Esophagus muscularis mucosa (tissue), 4 donors: ENCODE data around the gene MYO9B. TPM values are rescaled to one million over a fixed set of nuclear protein-coding genes. Genes with fewer than 3 reads are reported as not detected.

ENCODE experiments used
- DNase-seq: peaks from one replicate; pipeline ENCODE4 v3.0.0-alpha.2; 2017; ENCODE audit errors: extremely low spot score
- H3K27ac ChIP-seq, 4 donors: fragments of 200-600 bp; sonication (generic); replicated peaks in 1 of 4; 1 replicate in 3 of 4; 2 replicates in 1 of 4; pipeline ENCODE4 v1.5.1; 2016 to 2019; ENCODE audit warnings: mild to moderate bottlenecking in 1 of 4
- H3K27me3 ChIP-seq, 4 donors: fragments of 200-600 bp; sonication (generic); one replicate each; pipeline versions ENCODE4 v1.5.1 to v1.6.0; 2016 to 2019
- H3K36me3 ChIP-seq, 4 donors: fragments of 200-600 bp; sonication (generic); one replicate each; pipeline ENCODE4 v1.5.1; 2016 to 2019
- H3K4me1 ChIP-seq, 4 donors: fragments of 200-600 bp; sonication (generic); one replicate each; pipeline ENCODE4 v1.5.1; 2016 to 2019
- H3K4me3 ChIP-seq, 4 donors: fragments of 200-600 bp; sonication (generic); 1 replicate in 2 of 4; 2 replicates in 2 of 4; pipeline ENCODE4 v1.5.1; 2016 to 2019; ENCODE audit warnings: mild to moderate bottlenecking in 4 of 4, moderate library complexity in 1 of 4
- H3K9me3 ChIP-seq, 4 donors: fragments of 200-600 bp; sonication (generic); 1 replicate in 3 of 4; 2 replicates in 1 of 4; pipeline ENCODE4 v1.5.1; 2016 to 2019
- CTCF ChIP-seq, 3 experiments: fragments of 200-600 bp in 2 of 3; fragments of 450-650 bp in 1 of 3; sonication (generic) in 2 of 3; IDR thresholded peaks; one replicate each; pipeline ENCODE4 v1.5.1; 2017 to 2019; ENCODE audit warnings: antibody characterized with exemption in 3 of 3, mild to moderate bottlenecking in 2 of 3, moderate library complexity in 1 of 3
- EP300 ChIP-seq: sonication (generic); formaldehyde crosslinking; IDR thresholded peaks from one replicate; pipeline ENCODE4 v1.6.1; 2017; ENCODE audit warnings: antibody characterized with exemption
- POLR2A ChIP-seq: fragments of 450-650 bp; IDR thresholded peaks from one replicate; pipeline ENCODE4 v1.6.1; 2017; ENCODE audit warnings: antibody characterized with exemption, moderate library complexity, mild to moderate bottlenecking, low read depth
- POLR2AphosphoS5 ChIP-seq, 2 donors: sonication (generic); formaldehyde crosslinking; IDR thresholded peaks; one replicate each; pipeline ENCODE4 v1.6.1; 2017; ENCODE audit warnings: antibody characterized with exemption in 2 of 2
- WGBS: methylation state at CpG from one replicate; pipeline ENCODE4 v1.1.5; 2018; 5-methylcytosine and 5-hydroxymethylcytosine counted together
- intact Hi-C: fragments of 100-400 bp; cut with DNase I; formaldehyde crosslinking; loops from one replicate; pipeline ENCODE4 v1.15.1; 2023
- total RNA-seq, 4 donors: library from RNA; depleted of rRNA; stranded (reverse); fragments of >200 nt; gene quantifications; one replicate each; pipeline versions ENCODE4 v1.1.0 to v1.2.1, GENCODE V29; 2016

MYO9B gene
- total RNA-seq, 4 donors from 2014 or later, result 52.6 to 73.3 (median 57.7) TPM

GRCh38 chr19:17240826-17241399, 165.3 kb downstream of the MYO9B start:
- WGBS, result 97% methylated on average over 6 of the region's 6 CpGs
- no peaks in the 10 kb centered on the region for H3K27me3 ChIP-seq
- peak overlapping the region; percentile 82 to 90 (median 87) for H3K27ac ChIP-seq
- no peak overlapping the region for H3K4me3 ChIP-seq
- TF ChIP-seq CTCF (IDR thresholded peaks at IDR 0.05), result no peak
- no peak for TF ChIP-seq POLR2AphosphoS5 (IDR thresholded peaks at IDR 0.05)
- no peak for TF ChIP-seq POLR2A
- TF ChIP-seq EP300, result no peak
- H3K36me3 ChIP-seq, result peaks cover 4 to 36% (median 31%) of the 10 kb centered on the region in 4 donors
- intact Hi-C loops, result no loop called here
- H3K4me1 ChIP-seq, result peaks cover 36 to 71% (median 51%) of the 10 kb centered on the region in 4 donors
- H3K9me3 ChIP-seq, result no peaks in the 10 kb centered on the region
- no peak for DNase-seq

- intact Hi-C loops, result no loop called here
- peaks cover 4 to 30% (median 25%) of the 10 kb centered on the region in 4 donors for H3K36me3 ChIP-seq
- no peaks in the 10 kb centered on the region for H3K9me3 ChIP-seq
- H3K27ac ChIP-seq, result peak overlapping the region; percentile 82 to 90 (median 87)
- H3K4me3 ChIP-seq, result peak overlapping the region in 3 of 4 donors; percentile 76 to 97 (median 92)
- WGBS, result no CpG with 5 or more reads among the region's 8 CpGs
- DNase-seq, result no peak
- H3K4me1 ChIP-seq, result peaks cover 37 to 71% (median 51%) of the 10 kb centered on the region in 4 donors
- no peaks in the 10 kb centered on the region for H3K27me3 ChIP-seq
- TF ChIP-seq EP300 (no peak), POLR2AphosphoS5 (IDR thresholded peaks at IDR 0.05) (no peak), POLR2A (no peak), CTCF (IDR thresholded peaks at IDR 0.05) (no peak)
These were observed 167.0 kb downstream of the MYO9B start for GRCh38 chr19:17242431-17243208.

- intact Hi-C loops, result no loop called here
- no peak for DNase-seq
- Histone ChIP-seq H3K9me3 (no peaks in the 10 kb centered on the region), H3K36me3 (peaks cover 2 to 24% (median 18%) of the 10 kb centered on the region in 4 donors), H3K27ac (peak overlapping the region; percentile 82 to 90 (median 87)), H3K4me3 (peak overlapping the region; percentile 76 to 97 (median 90)), H3K27me3 (no peaks in the 10 kb centered on the region), H3K4me1 (peaks cover 37 to 71% (median 53%) of the 10 kb centered on the region in 4 donors)
- TF ChIP-seq POLR2AphosphoS5 (IDR thresholded peaks at IDR 0.05), result no peak
- no peak for TF ChIP-seq EP300
- TF ChIP-seq CTCF (IDR thresholded peaks at IDR 0.05), result no peak
- no peak for TF ChIP-seq POLR2A
- 48% methylated on average over 6 of the region's 8 CpGs for WGBS
These were observed 167.7 kb downstream of the MYO9B start for GRCh38 chr19:17243211-17243829.

- peak overlapping the region; percentile 76 to 97 (median 90) for H3K4me3 ChIP-seq
- TF ChIP-seq POLR2A, result no peak
- intact Hi-C loops, result no loop called here
These were observed 168.4 kb downstream of the MYO9B start for GRCh38 chr19:17243830-17244617.

More at GRCh38 chr19:17243830-17244617, 168.4 kb downstream of the MYO9B start:
- Histone ChIP-seq H3K4me1 (peaks cover 37 to 71% (median 53%) of the 10 kb centered on the region in 4 donors), H3K36me3 (peaks cover 0 to 17% (median 12%) of the 10 kb centered on the region in 4 donors), H3K9me3 (no peaks in the 10 kb centered on the region), H3K27me3 (no peaks in the 10 kb centered on the region), H3K27ac (peak overlapping the region; percentile 82 to 90 (median 87))
- WGBS, result 28% methylated on average over 11 of the region's 52 CpGs
- DNase-seq, result no peak
